Trophoblast cell (in vitro differentiated cells and primary cell): ENCODE data around the gene CHCHD6.

Experiments used
- DNase-seq, 2 donors: peaks; one replicate each; pipeline ENCODE4 v3.0.0-alpha.2; 2016
- H2AFZ ChIP-seq: 2 replicates; pipeline ENCODE4 v1.6.1; 2013; ENCODE audit warnings: low read length, moderate library complexity, mild to moderate bottlenecking; ENCODE audit not compliant: insufficient read depth, poor library complexity
- H2AK5ac ChIP-seq: 2 replicates; pipeline ENCODE4 v1.6.1; 2013; ENCODE audit warnings: mild to moderate bottlenecking, low read length
- H2BK120ac ChIP-seq: 2 replicates; pipeline ENCODE4 v1.6.1; 2013; ENCODE audit warnings: low read length, mild to moderate bottlenecking, moderate library complexity; ENCODE audit not compliant: insufficient read depth, poor library complexity
- H2BK12ac ChIP-seq: 2 replicates; pipeline ENCODE4 v1.6.1; 2013; ENCODE audit warnings: mild to moderate bottlenecking, low read length, moderate library complexity
- H2BK5ac ChIP-seq: 2 replicates; pipeline ENCODE4 v1.6.1; 2013; ENCODE audit warnings: low read length, low read depth, moderate library complexity, mild to moderate bottlenecking; ENCODE audit not compliant: poor library complexity
- H3K14ac ChIP-seq: 2 replicates; pipeline ENCODE4 v1.6.1; 2013; ENCODE audit warnings: mild to moderate bottlenecking, low read length
- H3K18ac ChIP-seq: 2 replicates; pipeline ENCODE4 v1.6.1; 2013; ENCODE audit warnings: mild to moderate bottlenecking, low read length
- H3K23ac ChIP-seq: 2 replicates; pipeline ENCODE4 v1.6.1; 2013; ENCODE audit warnings: low read length
- H3K27ac ChIP-seq: 2 replicates; pipeline ENCODE4 v1.5.1; 2013; ENCODE audit warnings: low read depth, mild to moderate bottlenecking, inconsistent platforms, low read length, moderate library complexity
- H3K27me3 ChIP-seq: 2 replicates; pipeline ENCODE4 v1.6.1; 2013; ENCODE audit warnings: inconsistent platforms, mild to moderate bottlenecking, low read length, moderate library complexity; ENCODE audit not compliant: insufficient read depth
- H3K36me3 ChIP-seq, 2 experiments: 1 replicate in 1 of 2; 2 replicates in 1 of 2; pipeline ENCODE4 v1.6.1; 2013; ENCODE audit warnings: low read length in 2 of 2, mild to moderate bottlenecking in 2 of 2, moderate library complexity in 1 of 2; ENCODE audit not compliant: insufficient read depth in 2 of 2, control insufficient read depth in 1 of 2
- H3K4ac ChIP-seq: 2 replicates; pipeline ENCODE4 v1.6.1; 2013; ENCODE audit warnings: low read depth, mild to moderate bottlenecking, low read length, moderate library complexity
- H3K4me1 ChIP-seq, 2 experiments: 1 replicate in 1 of 2; 2 replicates in 1 of 2; pipeline ENCODE4 v1.6.1; 2013; ENCODE audit warnings: low read length in 2 of 2, mild to moderate bottlenecking in 2 of 2, moderate library complexity in 1 of 2; ENCODE audit not compliant: insufficient read depth in 2 of 2, control insufficient read depth in 1 of 2
- H3K4me2 ChIP-seq: 2 replicates; pipeline ENCODE4 v1.6.1; 2013; ENCODE audit warnings: inconsistent platforms, mild to moderate bottlenecking, low read length, moderate library complexity
- H3K4me3 ChIP-seq: 2 replicates; pipeline ENCODE4 v1.5.1; 2013; ENCODE audit warnings: mild to moderate bottlenecking, low read depth, low read length, inconsistent platforms
- H3K79me1 ChIP-seq: one replicate; pipeline ENCODE4 v1.6.1; 2013; ENCODE audit warnings: low read length
- H3K79me2 ChIP-seq: 2 replicates; pipeline ENCODE4 v1.6.1; 2013; ENCODE audit warnings: low read length, mild to moderate bottlenecking; ENCODE audit not compliant: control insufficient read depth, insufficient read depth, poor library complexity
- H3K9ac ChIP-seq: 2 replicates; pipeline ENCODE4 v1.6.1; 2013; ENCODE audit warnings: mild to moderate bottlenecking, low read length
- H3K9me3 ChIP-seq: 2 replicates; pipeline ENCODE4 v1.6.1; 2013; ENCODE audit warnings: low read depth, mild to moderate bottlenecking, control low read depth, inconsistent platforms, low read length; ENCODE audit not compliant: insufficient read depth
- H4K12ac ChIP-seq: 2 replicates; pipeline ENCODE4 v1.6.1; 2013; ENCODE audit warnings: low read depth, mild to moderate bottlenecking, low read length, moderate library complexity
- H4K8ac ChIP-seq: 2 replicates; pipeline ENCODE4 v1.6.1; 2013; ENCODE audit warnings: low read depth, mild to moderate bottlenecking, low read length, moderate library complexity
- H4K91ac ChIP-seq: one replicate; pipeline ENCODE4 v1.6.1; 2013; ENCODE audit warnings: low read depth, mild to moderate bottlenecking, low read length, moderate library complexity
- WGBS: extraction: QIAGEN DNeasy Blood & Tissue Kit; methylation state at CpG from one replicate; pipeline ENCODE4 v1.1.7; 2013; ENCODE audit warnings: missing lambda C conversion rate; ENCODE audit not compliant: insufficient read length, insufficient coverage; ENCODE audit errors: extremely low coverage; 5-methylcytosine and 5-hydroxymethylcytosine counted together

The CHCHD6 gene

GRCh38 chr3:126990890-126991289 lies 286.9 kb downstream of the CHCHD6 start:
- WGBS: no CpG with 5 or more reads among the region's 5 CpGs
- Histone ChIP-seq H2BK12ac (no peak overlapping the region), H3K4me3 (no peak overlapping the region), H3K23ac (no peak overlapping the region), H3K14ac (no peak overlapping the region), H4K8ac (no peak overlapping the region), H3K9me3 (peaks cover 4% of the 10 kb centered on the region), H3K79me1 (peaks cover 4% of the 10 kb centered on the region), H3K79me2 (peaks cover 5% of the 10 kb centered on the region), H2BK5ac (no peak overlapping the region), H3K4me2 (no peak overlapping the region), H2BK120ac (no peak overlapping the region), H3K4ac (no peak overlapping the region), H3K9ac (no peak overlapping the region), H3K36me3 (peaks cover 51 to 57% of the 10 kb centered on the region in 2 experiments), H3K18ac (peak overlapping the region; percentile 41), H2AFZ (no peak overlapping the region), H3K27ac (no peak overlapping the region), H3K4me1 (peaks cover 0 to 3% of the 10 kb centered on the region in 2 experiments), H3K27me3 (no peaks in the 10 kb centered on the region), H4K12ac (no peak overlapping the region), H4K91ac (no peak overlapping the region), H2AK5ac (no peak overlapping the region)
- DNase-seq: no peak

GRCh38 chr3:126991366-126992200 lies 287.5 kb downstream of the CHCHD6 start:
- WGBS: no CpG with 5 or more reads among the region's 24 CpGs

GRCh38 chr3:126992216-126992615 lies 288.2 kb downstream of the CHCHD6 start:
- no peak overlapping the region for H3K23ac ChIP-seq
- no peak overlapping the region for H3K14ac ChIP-seq
- H3K4me2 ChIP-seq: no peak overlapping the region
- peaks cover 4% of the 10 kb centered on the region for H3K9me3 ChIP-seq
- H2AFZ ChIP-seq: no peak overlapping the region
- H3K9ac ChIP-seq: no peak overlapping the region
- H2AK5ac ChIP-seq: no peak overlapping the region
- H4K91ac ChIP-seq: no peak overlapping the region
- no peaks in the 10 kb centered on the region for H3K79me1 ChIP-seq
- H3K18ac ChIP-seq: no peak overlapping the region
- no peak overlapping the region for H3K4me3 ChIP-seq
- peaks cover under 1% of the 10 kb centered on the region for H3K79me2 ChIP-seq
- H2BK5ac ChIP-seq: no peak overlapping the region
- H4K12ac ChIP-seq: no peak overlapping the region
- no CpG with 5 or more reads among the region's 7 CpGs for WGBS
- no peaks in the 10 kb centered on the region for H3K4me1 ChIP-seq
- H4K8ac ChIP-seq: no peak overlapping the region
- no peak overlapping the region for H2BK12ac ChIP-seq
- no peak for DNase-seq
- no peak overlapping the region for H3K27ac ChIP-seq
- no peak overlapping the region for H2BK120ac ChIP-seq
- H3K36me3 ChIP-seq: peaks cover 60 to 68% of the 10 kb centered on the region in 2 experiments
- H3K4ac ChIP-seq: no peak overlapping the region
- H3K27me3 ChIP-seq: no peaks in the 10 kb centered on the region

More at GRCh38 chr3:126991366-126992200, 287.5 kb downstream of the CHCHD6 start:
- no peak overlapping the region for H3K9ac ChIP-seq
- H3K9me3 ChIP-seq: peaks cover 4% of the 10 kb centered on the region
- H4K91ac ChIP-seq: no peak overlapping the region
- H2BK12ac ChIP-seq: no peak overlapping the region
- no peak overlapping the region for H2BK120ac ChIP-seq
- H4K8ac ChIP-seq: no peak overlapping the region
- H3K14ac ChIP-seq: no peak overlapping the region
- H3K4ac ChIP-seq: no peak overlapping the region
- no peak overlapping the region for H2AFZ ChIP-seq
- H3K79me2 ChIP-seq: peaks cover 3% of the 10 kb centered on the region
- H3K23ac ChIP-seq: no peak overlapping the region
- H3K27ac ChIP-seq: no peak overlapping the region
- no peak overlapping the region for H4K12ac ChIP-seq
- H3K79me1 ChIP-seq: no peaks in the 10 kb centered on the region
- DNase-seq: no peak
- no peak overlapping the region for H3K18ac ChIP-seq
- peaks cover 55 to 63% of the 10 kb centered on the region in 2 experiments for H3K36me3 ChIP-seq
- no peak overlapping the region for H2AK5ac ChIP-seq
- no peaks in the 10 kb centered on the region for H3K4me1 ChIP-seq
- no peak overlapping the region for H3K4me2 ChIP-seq
- H3K4me3 ChIP-seq: no peak overlapping the region
- H3K27me3 ChIP-seq: no peaks in the 10 kb centered on the region
- H2BK5ac ChIP-seq: no peak overlapping the region

GRCh38 chr3:126992776-126993175 lies 288.7 kb downstream of the CHCHD6 start:
- H3K23ac ChIP-seq: no peak overlapping the region
- H2AK5ac ChIP-seq: no peak overlapping the region
- H2BK12ac ChIP-seq: no peak overlapping the region
- no peak overlapping the region for H4K12ac ChIP-seq
- peaks cover 4% of the 10 kb centered on the region for H3K9me3 ChIP-seq
- no peak overlapping the region for H3K9ac ChIP-seq
- no peak overlapping the region for H3K4me2 ChIP-seq
- no peak overlapping the region for H3K27ac ChIP-seq
- no CpG with 5 or more reads among the region's 8 CpGs for WGBS
- no peak overlapping the region for H3K4me3 ChIP-seq
- DNase-seq: no peak
- H3K18ac ChIP-seq: no peak overlapping the region
- H3K27me3 ChIP-seq: no peaks in the 10 kb centered on the region
- no peaks in the 10 kb centered on the region for H3K79me1 ChIP-seq
- H2BK120ac ChIP-seq: no peak overlapping the region
- H3K36me3 ChIP-seq: peaks cover 63 to 70% of the 10 kb centered on the region in 2 experiments
- no peaks in the 10 kb centered on the region for H3K4me1 ChIP-seq
- no peak overlapping the region for H3K14ac ChIP-seq
- H2AFZ ChIP-seq: no peak overlapping the region
- H2BK5ac ChIP-seq: no peak overlapping the region
- no peak overlapping the region for H3K4ac ChIP-seq
- no peaks in the 10 kb centered on the region for H3K79me2 ChIP-seq
- H4K8ac ChIP-seq: no peak overlapping the region
- no peak overlapping the region for H4K91ac ChIP-seq
